HEK293 (cell line): ENCODE measurements around the gene GLTPD2.

Experiments used
- CTCF ChIA-PET: fragments of 350-600 bp; formaldehyde crosslinking; extraction: SDS; loops from one replicate; lab custom pipeline; 2021; ENCODE audit warnings: antibody characterized with exemption; lab: Yijun Ruan, JAX
- POLR2A ChIA-PET: fragments of 300-600 bp; formaldehyde crosslinking; extraction: SDS; loops from one replicate; lab custom pipeline; 2020; ENCODE audit warnings: antibody characterized with exemption, inconsistent platforms; lab: Yijun Ruan, JAX
- H3K27ac ChIP-seq: fragments of 200-500 bp; sonication (Bioruptor generic); 2 replicates; pipeline ENCODE4 v1.5.1; 2014; ENCODE audit warnings: low read depth, low read length, control low read depth, inconsistent platforms; ENCODE audit errors: extremely low read depth
- H3K36me3 ChIP-seq, 2 experiments: fragments of 200-500 bp in 1 of 2; sonication (Bioruptor generic) in 1 of 2; 1 replicate in 1 of 2; 2 replicates in 1 of 2; pipeline ENCODE4 v1.5.1; 2014 to 2017; ENCODE audit warnings: inconsistent platforms in 2 of 2, low read length in 2 of 2; ENCODE audit not compliant: control insufficient read depth in 2 of 2, insufficient read depth in 1 of 2
- H3K4me1 ChIP-seq: fragments of 200-500 bp; sonication (Bioruptor generic); 2 replicates; pipeline ENCODE4 v1.5.1; 2014; ENCODE audit warnings: mild to moderate bottlenecking, low read length, inconsistent platforms; ENCODE audit not compliant: control insufficient read depth, insufficient read depth
- H3K4me3 ChIP-seq: 2 replicates; pipeline ENCODE4 v1.5.1; 2011; ENCODE audit warnings: low read depth, mild to moderate bottlenecking, control low read depth, low read length, moderate library complexity
- H3K9me3 ChIP-seq: fragments of 200-500 bp; sonication (Bioruptor generic); 2 replicates; pipeline ENCODE4 v1.5.1; 2014; ENCODE audit warnings: low read depth, low read length, inconsistent platforms; ENCODE audit not compliant: control insufficient read depth, insufficient read depth
- AEBP2 ChIP-seq: fragments of 450-650 bp; formaldehyde crosslinking; IDR thresholded peaks from 2 replicates; pipeline ENCODE4 v1.5.1; 2016; ENCODE audit warnings: missing biosample characterization, missing genetic modification characterization, borderline replicate concordance
- GLIS2 ChIP-seq: fragments of 450-650 bp; formaldehyde crosslinking; IDR thresholded peaks from 2 replicates; pipeline ENCODE4 v1.5.1; 2016; ENCODE audit warnings: missing biosample characterization, missing genetic modification characterization
- IKZF3 ChIP-seq: fragments of 450-650 bp; IDR thresholded peaks from 2 replicates; pipeline ENCODE4 v1.5.0; 2018; ENCODE audit warnings: missing biosample characterization, mild to moderate bottlenecking, missing genetic modification characterization, moderate library complexity
- KLF17 ChIP-seq: fragments of 450-650 bp; formaldehyde crosslinking; IDR thresholded peaks from 2 replicates; pipeline ENCODE4 v1.5.1; 2016; ENCODE audit warnings: missing biosample characterization, missing genetic modification characterization
- KLF8 ChIP-seq: fragments of 450-650 bp; formaldehyde crosslinking; IDR thresholded peaks from 2 replicates; pipeline ENCODE4 v1.5.1; 2016; ENCODE audit warnings: missing biosample characterization, missing genetic modification characterization
- OVOL3 ChIP-seq: fragments of 450-650 bp; formaldehyde crosslinking; IDR thresholded peaks from 2 replicates; pipeline ENCODE4 v1.5.1; 2016; ENCODE audit warnings: missing biosample characterization, missing genetic modification characterization
- PRDM2 ChIP-seq: fragments of 450-650 bp; formaldehyde crosslinking; IDR thresholded peaks from 2 replicates; pipeline ENCODE4 v1.5.1; 2016; ENCODE audit warnings: missing biosample characterization, missing genetic modification characterization, borderline replicate concordance
- PRDM6 ChIP-seq: fragments of 450-650 bp; formaldehyde crosslinking; IDR thresholded peaks from 2 replicates; pipeline ENCODE4 v1.5.1; 2017; ENCODE audit warnings: missing biosample characterization, missing genetic modification characterization
- ZBTB10 ChIP-seq: fragments of 450-650 bp; formaldehyde crosslinking; IDR thresholded peaks from 2 replicates; pipeline ENCODE4 v1.5.1; 2016; ENCODE audit warnings: missing biosample characterization, missing genetic modification characterization
- ZBTB21 ChIP-seq: fragments of 450-650 bp; formaldehyde crosslinking; IDR thresholded peaks from 2 replicates; pipeline ENCODE4 v1.5.1; 2017; ENCODE audit warnings: missing biosample characterization, missing genetic modification characterization
- ZNF311 ChIP-seq: fragments of 450-650 bp; formaldehyde crosslinking; IDR thresholded peaks from 2 replicates; pipeline ENCODE4 v1.5.1; 2017; ENCODE audit warnings: missing biosample characterization, missing genetic modification characterization, borderline replicate concordance
- ZNF335 ChIP-seq: fragments of 450-650 bp; formaldehyde crosslinking; conservative IDR thresholded peaks from 2 replicates; pipeline ENCODE4 v1.5.1; 2016; ENCODE audit warnings: missing biosample characterization, missing genetic modification characterization
- ZNF423 ChIP-seq: fragments of 450-650 bp; formaldehyde crosslinking; IDR thresholded peaks from 2 replicates; pipeline ENCODE4 v1.5.1; 2016; ENCODE audit warnings: missing biosample characterization, missing genetic modification characterization
- ZNF433 ChIP-seq: fragments of 450-650 bp; formaldehyde crosslinking; IDR thresholded peaks from 2 replicates; pipeline ENCODE4 v1.5.1; 2016; ENCODE audit warnings: missing biosample characterization, missing genetic modification characterization, low read depth
- ZNF449 ChIP-seq: fragments of 450-650 bp; formaldehyde crosslinking; IDR thresholded peaks from 2 replicates; pipeline ENCODE4 v1.5.1; 2017; ENCODE audit warnings: missing biosample characterization, mild to moderate bottlenecking, missing genetic modification characterization, moderate library complexity
- ZNF624 ChIP-seq: fragments of 450-650 bp; formaldehyde crosslinking; IDR thresholded peaks from 2 replicates; pipeline ENCODE4 v1.5.1; 2017; ENCODE audit warnings: missing biosample characterization, missing genetic modification characterization
- ZNF654 ChIP-seq: fragments of 450-650 bp; formaldehyde crosslinking; IDR thresholded peaks from 2 replicates; pipeline ENCODE4 v1.5.1; 2016; ENCODE audit warnings: low read depth, missing biosample characterization, missing genetic modification characterization
- ZNF776 ChIP-seq: fragments of 450-650 bp; formaldehyde crosslinking; IDR thresholded peaks from 2 replicates; pipeline ENCODE4 v1.5.0; 2017; ENCODE audit warnings: missing biosample characterization, missing genetic modification characterization, borderline replicate concordance
- ZNF777 ChIP-seq: fragments of 450-650 bp; formaldehyde crosslinking; IDR thresholded peaks from 2 replicates; pipeline ENCODE4 v1.5.1; 2017; ENCODE audit warnings: missing biosample characterization, missing genetic modification characterization, borderline replicate concordance

The GLTPD2 gene

GRCh38 chr17:4788807-4789700 is at the start of gene GLTPD2:
Gene GLTPD2 (plus strand): TSS chr17:4788964. CDS start chr17:4789012, 48 bp downstream.
- peaks cover 4% of the 10 kb centered on the region for H3K4me1 ChIP-seq
- H3K9me3 ChIP-seq = no peaks in the 10 kb centered on the region
- peak within 1 kb of the TSS; percentile 62 for H3K4me3 ChIP-seq
- POLR2A ChIA-PET = interaction anchor here (0.8 to 3.8 kb wide), 17 partner anchors 10 to 234 kb away, joined by 3 to 31 read pairs (median 4); partner anchors contain the start of genes ARRB2, MED11, MINK1 and MYBBP1A
- H3K36me3 ChIP-seq = no peaks in the 10 kb centered on the region
- CTCF ChIA-PET = interaction anchor here (0.6 to 4.9 kb wide), 40 partner anchors 10 to 846 kb away, joined by 3 to 37 read pairs (median 6); partner anchors contain the start of genes ARRB2, MED11, PELP1 and PLD2
- peak within 1 kb of the TSS; percentile 96 for H3K27ac ChIP-seq
- no peak for TF ChIP-seq IKZF3 (tag by site-specific recombination)
- no peak for TF ChIP-seq KLF17
- TF ChIP-seq ZBTB10 (tag by site-specific recombination) = 0 out of 2 replicates have a peak, but pooled peaks have one; percentile 16
- TF ChIP-seq ZNF654 (tag by site-specific recombination) = no peak
- peak; percentile 70; the same call in 1 of the 2 replicates for TF ChIP-seq ZNF335 (tag by site-specific recombination)
- TF ChIP-seq AEBP2 = no peak
- TF ChIP-seq OVOL3 (tag by site-specific recombination) = no peak
- no peak for TF ChIP-seq ZNF449 (tag by site-specific recombination)
- no peak for TF ChIP-seq PRDM2 (tag by site-specific recombination)
- TF ChIP-seq ZNF776 (tag by site-specific recombination) = no peak
- no peak for TF ChIP-seq ZNF624 (tag by site-specific recombination)
- TF ChIP-seq GLIS2 (tag by site-specific recombination) = no peak
- no peak for TF ChIP-seq ZNF311 (tag by site-specific recombination)
- no peak for TF ChIP-seq PRDM6 (tag by site-specific recombination)
- TF ChIP-seq ZBTB21 (tag by site-specific recombination) = no peak
- TF ChIP-seq ZNF423 (tag by site-specific recombination) = no peak
- no peak for TF ChIP-seq ZNF433 (tag by site-specific recombination)
- peak; percentile 15; the same call in 1 of the 2 replicates for TF ChIP-seq ZNF777
- TF ChIP-seq KLF8 (tag by site-specific recombination) = no peak
